ENCODE data around the gene KIAA1614. TPM values are rescaled to one million over a fixed set of nuclear protein-coding genes. Genes with fewer than 3 reads are reported as not detected.

KIAA1614 gene
- total RNA-seq, 1 donor: 10.6 TPM

DNA sequence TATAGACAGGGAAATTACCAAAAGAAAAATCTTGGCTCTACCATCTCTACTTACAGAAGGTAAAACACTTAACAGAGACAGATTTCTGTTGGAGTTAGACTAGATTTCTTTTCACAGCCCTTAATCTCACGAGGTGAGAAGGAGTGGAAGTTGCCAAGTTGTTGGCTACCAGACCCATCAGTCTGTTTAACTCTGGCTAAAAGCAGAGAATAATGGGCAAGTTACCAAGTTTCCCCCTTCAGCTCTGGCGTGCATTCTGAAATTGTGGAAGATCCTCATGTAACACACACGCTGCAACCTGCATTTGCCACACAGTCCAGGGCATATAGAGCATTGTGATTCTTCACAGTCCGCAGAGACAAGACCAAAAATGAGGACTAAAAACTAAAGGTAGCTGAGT, 60.7 kb downstream of the KIAA1614 start:
- DNase-seq (ENCODE audit: low read depth): no peak
- H3K4me3 ChIP-seq (ENCODE audit: low read depth, low read length): no peak overlapping the region

DNA sequence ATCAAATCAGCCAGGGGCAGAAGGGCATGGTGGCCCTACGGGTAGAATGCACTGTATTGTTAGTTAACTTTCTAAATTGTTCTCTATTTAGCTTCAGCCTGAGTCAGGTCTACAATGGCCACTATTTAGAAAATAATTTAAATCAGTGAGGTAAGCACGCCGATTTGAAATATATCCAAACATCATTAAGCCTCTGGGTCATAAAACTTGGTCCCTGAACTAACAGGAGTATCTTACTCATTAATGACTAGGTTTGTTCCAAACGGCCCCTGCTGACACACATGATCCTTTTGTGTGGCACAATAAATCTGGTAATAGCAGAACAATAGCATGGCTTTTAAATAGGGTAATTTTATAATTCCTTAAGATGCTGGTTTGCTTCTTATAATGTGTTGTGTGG, 61.5 kb downstream of the KIAA1614 start:
- H3K4me3 ChIP-seq (ENCODE audit: low read depth, low read length): no peak overlapping the region
- no peak for DNase-seq (ENCODE audit: low read depth)
- no peak for TF ChIP-seq CTCF (IDR thresholded peaks at IDR 0.05; ENCODE audit: insufficient read depth, low read length)

More for the DNA sequence above, 60.7 kb downstream of the KIAA1614 start:
- no peak for TF ChIP-seq CTCF (IDR thresholded peaks at IDR 0.05; ENCODE audit: insufficient read depth, low read length)

GRCh38 chr1:180975551-180975950, 62.9 kb downstream of the KIAA1614 start:
- TF ChIP-seq CTCF (IDR thresholded peaks at IDR 0.05; ENCODE audit: insufficient read depth, low read length): no peak

DNA sequence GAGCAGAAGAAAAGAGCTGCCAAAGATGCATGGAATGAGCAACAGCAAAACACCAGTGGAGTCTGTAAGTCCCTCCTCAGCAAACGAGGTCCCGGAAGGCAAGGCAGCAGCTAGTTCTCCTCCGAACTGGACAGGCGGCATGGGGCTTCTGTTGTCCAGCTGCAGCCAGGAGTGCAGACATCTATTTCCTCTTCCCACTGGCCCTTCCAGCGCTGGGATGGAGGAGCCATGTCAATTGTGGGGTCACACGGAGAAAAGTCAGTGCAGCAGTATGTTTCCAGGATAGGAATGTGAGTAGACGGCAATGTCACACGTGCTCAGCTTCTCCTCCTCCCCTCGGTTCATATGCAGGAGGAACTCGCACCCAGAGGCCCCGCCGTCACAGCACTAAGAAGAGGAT, 63.5 kb downstream of the KIAA1614 start:
- no peak for DNase-seq (ENCODE audit: low read depth)
- TF ChIP-seq CTCF (IDR thresholded peaks at IDR 0.05; ENCODE audit: insufficient read depth, low read length): no peak

More at GRCh38 chr1:180975551-180975950, 62.9 kb downstream of the KIAA1614 start:
- DNase-seq (ENCODE audit: low read depth): no peak
- no peak overlapping the region for H3K4me3 ChIP-seq (ENCODE audit: low read depth, low read length)

GRCh38 chr1:180976732-180977357, 64.1 kb downstream of the KIAA1614 start:
- DNase-seq (ENCODE audit: low read depth): no peak
- no peak for TF ChIP-seq CTCF (IDR thresholded peaks at IDR 0.05; ENCODE audit: insufficient read depth, low read length)
- H3K4me3 ChIP-seq (ENCODE audit: low read depth, low read length): no peak overlapping the region

More for the DNA sequence above, 63.5 kb downstream of the KIAA1614 start:
- H3K4me3 ChIP-seq (ENCODE audit: low read depth, low read length): no peak overlapping the region

DNA sequence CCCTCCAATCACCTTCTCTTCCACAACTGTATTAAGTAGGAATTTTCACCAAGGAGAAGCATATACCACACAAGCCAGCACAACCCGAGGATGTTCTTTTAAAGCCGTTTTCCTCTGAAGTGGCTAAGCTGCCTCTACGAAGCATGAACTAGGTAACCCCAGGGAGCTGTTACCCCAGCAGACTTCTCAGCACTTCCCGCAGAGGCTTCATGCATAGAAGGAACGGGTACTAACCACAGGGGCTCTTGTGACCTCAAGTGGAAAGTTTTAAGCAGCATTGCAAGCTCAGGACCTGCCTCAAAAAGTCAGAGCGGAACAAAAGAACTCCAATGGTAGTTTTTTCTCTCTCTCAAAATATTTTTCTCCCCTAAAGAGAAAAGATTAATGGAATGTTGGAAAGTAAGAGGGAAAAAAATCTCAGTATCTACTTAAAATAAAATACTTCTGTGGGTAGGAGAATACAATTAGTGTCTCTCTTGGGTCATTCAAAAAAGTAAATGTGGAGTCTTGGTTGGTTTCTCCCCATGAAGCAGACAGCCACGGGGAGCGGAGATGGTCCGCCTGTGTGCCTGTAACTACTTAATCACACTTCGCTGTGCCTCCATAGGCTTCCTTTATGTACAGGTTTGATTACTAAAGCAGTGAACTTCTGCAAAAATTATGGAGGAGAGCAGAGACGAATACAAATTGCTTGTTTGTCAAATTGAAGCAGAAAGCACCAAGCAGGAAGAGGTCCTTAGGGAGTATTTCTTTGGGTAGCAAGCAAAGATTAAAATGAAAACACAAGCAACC, 69.1 kb downstream of the KIAA1614 start:
- no peak for TF ChIP-seq CTCF (IDR thresholded peaks at IDR 0.05; ENCODE audit: insufficient read depth, low read length)
- H3K4me3 ChIP-seq (ENCODE audit: low read depth, low read length): no peak overlapping the region
- DNase-seq (ENCODE audit: low read depth): no peak
